Sigmoid colon (tissue), 7 donors: ENCODE results near the gene PDCD2L. TPM values are rescaled to one million over a fixed set of nuclear protein-coding genes. Genes with fewer than 3 reads are reported as not detected.
"Not testable (repeated sequence)": the region's sequence is repeated elsewhere in the genome, so short reads cannot be mapped to it uniquely, and the experiment has no call there.

Experiments used
- DNase-seq: peaks from one replicate; pipeline ENCODE4 v3.0.0-alpha.2; 2019
- H3K27ac ChIP-seq, 4 donors: fragments of 200-600 bp; sonication (generic); one replicate each; pipeline ENCODE4 v1.5.1; 2016 to 2019; ENCODE audit warnings: mild to moderate bottlenecking in 1 of 4
- H3K27me3 ChIP-seq, 3 donors: fragments of 200-600 bp; sonication (generic); one replicate each; pipeline ENCODE4 v1.5.1; 2019; ENCODE audit warnings: mild to moderate bottlenecking in 1 of 3
- H3K36me3 ChIP-seq, 4 donors: fragments of 200-600 bp; sonication (generic); one replicate each; pipeline ENCODE4 v1.5.1; 2016 to 2019
- H3K4me1 ChIP-seq, 4 donors: fragments of 200-600 bp; sonication (generic); one replicate each; pipeline ENCODE4 v1.5.1; 2017 to 2019
- H3K4me3 ChIP-seq, 4 donors: fragments of 200-600 bp; sonication (generic); one replicate each; pipeline ENCODE4 v1.5.1; 2017 to 2019; ENCODE audit warnings: mild to moderate bottlenecking in 2 of 4, moderate library complexity in 1 of 4
- H3K9me3 ChIP-seq, 4 donors: fragments of 200-600 bp in 3 of 4; sonication (generic) in 3 of 4; one replicate each; pipeline versions ENCODE4 v1.5.1 to v1.6.1; 2013 to 2019
- EP300 ChIP-seq, 4 donors: sonication (generic); formaldehyde crosslinking; IDR thresholded peaks; one replicate each; pipeline ENCODE4 v1.6.1; 2017; ENCODE audit warnings: antibody characterized with exemption in 4 of 4
- POLR2A ChIP-seq, 2 donors: fragments of 450-650 bp; IDR thresholded peaks; one replicate each; pipeline ENCODE4 v1.6.1; 2016; ENCODE audit warnings: antibody characterized with exemption in 2 of 2, mild to moderate bottlenecking in 2 of 2, moderate library complexity in 2 of 2
- POLR2AphosphoS5 ChIP-seq, 4 donors: sonication (generic); formaldehyde crosslinking; IDR thresholded peaks; one replicate each; pipeline ENCODE4 v1.6.1; 2017; ENCODE audit warnings: antibody characterized with exemption in 4 of 4
- WGBS, 2 donors: extraction: QIAGEN DNeasy Blood & Tissue Kit; methylation state at CpG; one replicate each; pipeline ENCODE4 v1.1.7; 2013; 5-methylcytosine and 5-hydroxymethylcytosine counted together
- intact Hi-C: fragments of 100-400 bp; cut with DNase I; formaldehyde crosslinking; loops from one replicate; pipeline ENCODE4 v1.15.1; 2023
- polyA plus RNA-seq, 3 donors: library from polyadenylated mRNA; stranded (reverse); fragments of 200-250 nt; gene quantifications; one replicate each; pipeline ENCODE4 v1.2.3, GENCODE V29; 2013
- total RNA-seq, 4 donors: library from RNA; depleted of rRNA; stranded (reverse); fragments of >200 nt; gene quantifications; one replicate each; pipeline ENCODE4 v1.1.0, GENCODE V29; 2016
- TF ChIP-seq, protein P1 (sequence below), 4 experiments: fragments of 450-650 bp in 3 of 4; fragments of 200-600 bp in 1 of 4; IDR thresholded peaks; one replicate each; pipeline ENCODE4 v1.5.1; 2016 to 2019; ENCODE audit warnings: antibody characterized with exemption in 4 of 4, mild to moderate bottlenecking in 3 of 4, moderate library complexity in 2 of 4
- donor health status: healthy with polysubstance abuse.
- donor health status: Bipolar disorder and iron deficiency.
- donor health status: healthy.

Gene PDCD2L
- total and polyA plus RNA-seq, 7 donors = 6.0 to 14.8 (median 12.1) TPM

DNA sequence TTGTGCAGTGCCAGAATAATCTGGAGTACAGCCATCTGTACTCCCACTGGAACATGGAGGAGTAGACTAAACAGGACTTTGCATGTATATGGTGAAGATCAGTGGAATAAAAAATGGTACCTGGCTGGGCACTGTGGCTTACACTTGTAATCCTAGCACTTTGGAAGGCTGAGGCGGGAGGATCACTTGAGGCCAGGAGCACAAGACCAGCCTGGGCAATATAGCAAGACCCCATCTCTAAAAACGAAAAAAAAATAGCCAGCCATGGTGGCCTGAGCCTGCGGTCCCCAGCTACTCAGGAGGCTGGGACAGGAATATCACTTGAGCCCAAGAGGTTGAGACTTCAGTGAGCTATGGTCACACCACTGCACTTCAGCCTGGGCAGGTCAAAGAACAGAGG is 44.0 kb downstream of the PDCD2L start:
- Histone ChIP-seq H3K36me3 (peaks cover 12 to 100% (median 15%) of the 10 kb centered on the region in 4 donors), H3K4me3 (no peak overlapping the region), H3K4me1 (no peaks in the 10 kb centered on the region), H3K9me3 (no peaks in the 10 kb centered on the region), H3K27me3 (no peaks in the 10 kb centered on the region), H3K27ac (no peak overlapping the region)
- DNase-seq = no peak
- 95 to 97% methylated on average over 3 of the region's 3 CpGs for WGBS, 2 donors
- intact Hi-C loops = no loop called here
- TF ChIP-seq, protein P1, sequence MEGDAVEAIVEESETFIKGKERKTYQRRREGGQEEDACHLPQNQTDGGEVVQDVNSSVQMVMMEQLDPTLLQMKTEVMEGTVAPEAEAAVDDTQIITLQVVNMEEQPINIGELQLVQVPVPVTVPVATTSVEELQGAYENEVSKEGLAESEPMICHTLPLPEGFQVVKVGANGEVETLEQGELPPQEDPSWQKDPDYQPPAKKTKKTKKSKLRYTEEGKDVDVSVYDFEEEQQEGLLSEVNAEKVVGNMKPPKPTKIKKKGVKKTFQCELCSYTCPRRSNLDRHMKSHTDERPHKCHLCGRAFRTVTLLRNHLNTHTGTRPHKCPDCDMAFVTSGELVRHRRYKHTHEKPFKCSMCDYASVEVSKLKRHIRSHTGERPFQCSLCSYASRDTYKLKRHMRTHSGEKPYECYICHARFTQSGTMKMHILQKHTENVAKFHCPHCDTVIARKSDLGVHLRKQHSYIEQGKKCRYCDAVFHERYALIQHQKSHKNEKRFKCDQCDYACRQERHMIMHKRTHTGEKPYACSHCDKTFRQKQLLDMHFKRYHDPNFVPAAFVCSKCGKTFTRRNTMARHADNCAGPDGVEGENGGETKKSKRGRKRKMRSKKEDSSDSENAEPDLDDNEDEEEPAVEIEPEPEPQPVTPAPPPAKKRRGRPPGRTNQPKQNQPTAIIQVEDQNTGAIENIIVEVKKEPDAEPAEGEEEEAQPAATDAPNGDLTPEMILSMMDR (IDR thresholded peaks at IDR 0.05) = no peak
- no peak for TF ChIP-seq POLR2A (IDR thresholded peaks at IDR 0.05)

DNA sequence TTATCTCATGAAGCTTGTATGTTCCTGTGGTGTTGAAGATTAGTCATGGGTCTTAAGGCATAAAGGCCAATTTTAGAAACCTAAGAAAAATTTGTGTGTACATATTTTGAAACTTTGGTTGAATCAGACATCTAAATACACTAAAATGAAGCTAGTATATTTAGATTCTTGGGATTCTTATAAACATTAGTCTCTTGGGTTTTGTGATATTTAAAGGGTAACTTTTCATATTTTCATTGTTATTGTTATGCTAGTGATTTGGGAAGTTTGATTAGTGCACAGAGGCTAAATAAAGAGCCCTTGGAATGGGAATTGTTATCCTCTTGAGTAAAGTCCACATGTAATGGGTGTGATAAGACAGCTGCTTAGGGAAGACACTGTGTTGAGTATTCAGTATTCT is 48.5 kb downstream of the PDCD2L start:
- Histone ChIP-seq H3K4me3 (no peak overlapping the region), H3K27ac (no peak overlapping the region), H3K9me3 (no peaks in the 10 kb centered on the region), H3K4me1 (no peaks in the 10 kb centered on the region), H3K27me3 (no peaks in the 10 kb centered on the region), H3K36me3 (peaks cover 10 to 90% (median 20%) of the 10 kb centered on the region in 4 donors)
- DNase-seq = no peak
- intact Hi-C loops = no loop called here
- TF ChIP-seq POLR2AphosphoS5 (IDR thresholded peaks at IDR 0.05) = no peak
- TF ChIP-seq, protein P1 (IDR thresholded peaks at IDR 0.05) = no peak
- no peak for TF ChIP-seq POLR2A (IDR thresholded peaks at IDR 0.05)
- no peak for TF ChIP-seq EP300 (IDR thresholded peaks at IDR 0.05)

DNA sequence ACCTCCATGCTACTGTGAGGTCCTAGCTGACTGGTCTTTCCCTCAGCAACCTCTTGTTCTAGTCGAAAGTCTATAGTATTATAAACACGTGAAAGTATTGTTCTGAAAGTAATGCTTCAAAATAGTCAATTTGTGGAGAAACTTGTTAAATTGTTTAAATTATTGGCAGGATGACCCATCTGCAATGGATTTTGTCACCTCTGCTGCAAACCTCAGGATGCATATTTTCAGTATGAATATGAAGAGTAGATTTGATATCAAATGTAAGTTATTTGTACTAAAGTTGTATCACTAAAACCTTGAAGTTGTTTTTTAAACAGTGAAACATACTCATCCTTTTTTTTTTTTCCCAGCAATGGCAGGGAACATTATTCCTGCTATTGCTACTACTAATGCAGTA is 49.9 kb downstream of the PDCD2L start:
- no peak overlapping the region for H3K4me3 ChIP-seq
- no peaks in the 10 kb centered on the region for H3K27me3 ChIP-seq
- peaks cover 11 to 87% (median 24%) of the 10 kb centered on the region in 4 donors for H3K36me3 ChIP-seq
- WGBS, 2 donors = 86 to 89% methylated on average over 2 of the region's 2 CpGs
- intact Hi-C loops = no loop called here
- no peak for TF ChIP-seq EP300 (IDR thresholded peaks at IDR 0.05)
- DNase-seq = no peak
- no peaks in the 10 kb centered on the region for H3K4me1 ChIP-seq
- H3K9me3 ChIP-seq = no peaks in the 10 kb centered on the region
- no peak overlapping the region for H3K27ac ChIP-seq

DNA sequence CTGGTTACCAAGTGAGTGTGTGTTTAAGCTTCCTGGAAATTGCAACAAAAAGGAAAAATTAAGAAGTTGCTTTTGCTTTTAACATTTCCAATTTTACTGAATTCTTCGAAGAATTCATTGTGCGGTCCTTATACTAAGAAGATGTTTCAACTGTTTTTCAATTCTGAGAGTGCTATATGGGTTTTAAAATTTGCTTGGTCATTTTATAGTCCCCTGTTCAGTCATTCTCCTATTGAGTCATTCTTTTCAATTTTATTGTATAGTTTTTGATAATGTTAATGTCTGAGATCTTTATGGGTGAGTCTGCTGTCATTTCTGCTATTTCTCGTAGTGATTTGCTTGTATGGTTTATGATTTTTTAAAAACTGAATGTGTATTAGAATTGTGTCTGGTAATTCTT is 50.5 kb downstream of the PDCD2L start:
- intact Hi-C loops = no loop called here

DNA sequence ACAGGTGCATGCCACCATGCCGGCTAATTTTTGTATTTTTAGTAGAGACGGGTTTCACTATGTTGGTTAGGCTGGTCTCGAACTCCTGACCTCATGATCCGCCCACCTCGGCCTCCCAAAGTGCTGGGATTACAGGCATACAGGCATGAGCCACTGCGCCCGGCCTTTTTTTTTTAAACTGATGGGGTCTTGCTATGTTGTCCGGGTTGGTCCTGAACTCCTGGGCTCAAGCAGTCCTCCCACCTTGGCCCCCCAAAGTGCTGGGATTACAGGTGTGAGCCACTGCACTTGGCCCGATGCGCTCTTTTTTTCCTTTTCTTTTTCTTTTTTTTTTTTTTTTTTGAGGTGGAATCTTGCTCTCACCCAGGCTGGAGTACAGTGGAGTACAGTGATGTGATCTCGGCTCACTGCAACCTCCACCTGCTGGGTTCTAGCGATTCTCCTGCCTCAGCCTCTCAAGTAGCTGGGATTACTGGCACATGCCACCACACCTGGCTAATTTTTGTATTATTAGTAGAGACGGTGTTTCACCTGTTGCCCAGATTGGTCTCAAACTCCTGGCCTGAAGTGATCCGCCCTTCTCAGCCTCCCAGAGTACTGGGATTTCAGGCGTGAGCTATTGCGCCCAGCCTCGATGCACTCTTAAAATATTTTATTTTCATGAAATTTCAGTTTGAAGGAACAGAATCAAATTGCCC is 51.7 kb downstream of the PDCD2L start:
- intact Hi-C loops, H3K27ac ChIP-seq, H3K4me1 ChIP-seq, H3K9me3 ChIP-seq, H3K27me3 ChIP-seq, H3K4me3 ChIP-seq, DNase-seq: not testable (repeated sequence)
- WGBS, 2 donors = 92 to 93% methylated on average over 17 of the region's 17 CpGs
- H3K36me3 ChIP-seq = peaks cover 13 to 87% (median 34%) of the 10 kb centered on the region in 4 donors

More for the DNA sequence above, 50.5 kb downstream of the PDCD2L start:
- Histone ChIP-seq H3K36me3 (peaks cover 13 to 87% (median 28%) of the 10 kb centered on the region in 4 donors), H3K27me3 (no peaks in the 10 kb centered on the region), H3K9me3 (no peaks in the 10 kb centered on the region), H3K27ac (no peak overlapping the region), H3K4me3 (no peak overlapping the region), H3K4me1 (no peaks in the 10 kb centered on the region)
- DNase-seq = no peak
- WGBS, 2 donors = 92 to 95% methylated on average over 3 of the region's 3 CpGs
- TF ChIP-seq POLR2AphosphoS5 (IDR thresholded peaks at IDR 0.05) = no peak
- TF ChIP-seq POLR2A (IDR thresholded peaks at IDR 0.05) = no peak
- TF ChIP-seq, protein P1 (IDR thresholded peaks at IDR 0.05) = no peak
- TF ChIP-seq EP300 (IDR thresholded peaks at IDR 0.05) = no peak

DNA sequence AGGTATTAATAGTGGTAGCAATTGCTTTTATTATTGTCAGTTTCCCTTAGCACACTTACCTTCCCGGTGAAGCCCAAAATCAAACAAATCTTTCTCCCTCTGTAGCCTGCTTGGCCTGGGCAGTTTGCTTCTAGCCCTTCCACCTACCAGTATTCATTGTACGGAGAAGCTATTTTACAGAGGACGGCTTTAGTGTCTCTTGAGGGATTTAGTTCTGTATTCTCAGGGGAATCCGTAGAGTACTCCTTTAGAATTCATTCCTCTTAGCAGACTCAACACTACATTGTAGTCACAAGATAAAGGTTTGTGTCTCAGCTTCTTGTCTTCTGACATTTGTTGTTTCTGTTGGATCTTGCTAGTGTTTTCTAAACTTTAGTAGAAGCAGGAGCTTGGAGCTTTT is 53.2 kb downstream of the PDCD2L start:
- H3K9me3 ChIP-seq = no peaks in the 10 kb centered on the region
- H3K27me3 ChIP-seq = no peaks in the 10 kb centered on the region
- H3K4me1 ChIP-seq = no peaks in the 10 kb centered on the region
- H3K4me3 ChIP-seq = no peak overlapping the region
- H3K27ac ChIP-seq = no peak overlapping the region
- no peak for DNase-seq
- no peak for TF ChIP-seq POLR2A (IDR thresholded peaks at IDR 0.05)
- no peak for TF ChIP-seq POLR2AphosphoS5 (IDR thresholded peaks at IDR 0.05)
- no peak for TF ChIP-seq EP300 (IDR thresholded peaks at IDR 0.05)
- WGBS, 2 donors = 67 to 70% methylated on average over 4 of the region's 4 CpGs
- intact Hi-C loops = no loop called here
- peaks cover 13 to 87% (median 40%) of the 10 kb centered on the region in 4 donors for H3K36me3 ChIP-seq
